Neural progenitor cell (in vitro differentiated cells): Measurements from ENCODE around the gene RAB23. TPM values are rescaled to one million over a fixed set of nuclear protein-coding genes. Genes with fewer than 3 reads are reported as not detected.
"Not testable (repeated sequence)": the region's sequence is repeated elsewhere in the genome, so short reads cannot be mapped to it uniquely, and the experiment has no call there.

Experiments
- DNase-seq: peaks from one replicate; pipeline ENCODE4 v3.0.0-alpha.2; 2016; ENCODE audit warnings: low spot score
- H2AFZ ChIP-seq: fragments of 200-600 bp; sonication (generic); replicated peaks from 2 replicates; pipeline ENCODE4 v1.6.1; 2016; ENCODE audit warnings: antibody characterized with exemption
- H3F3A ChIP-seq: fragments of 200-600 bp; sonication (generic); 2 replicates; pipeline ENCODE4 v1.6.1; 2016; ENCODE audit warnings: antibody characterized with exemption, low read depth
- H3K27ac ChIP-seq: fragments of 200-600 bp; sonication (generic); 2 replicates; pipeline ENCODE4 v1.5.1; 2016; ENCODE audit warnings: mild to moderate bottlenecking
- H3K27me3 ChIP-seq: fragments of 200-600 bp; sonication (generic); 2 replicates; pipeline ENCODE4 v1.6.1; 2016; ENCODE audit warnings: mild to moderate bottlenecking, moderate library complexity
- H3K36me3 ChIP-seq: fragments of 200-600 bp; sonication (generic); 2 replicates; pipeline ENCODE4 v1.5.1; 2016
- H3K4me1 ChIP-seq: fragments of 200-600 bp; sonication (generic); 2 replicates; pipeline ENCODE4 v1.6.1; 2016; ENCODE audit warnings: mixed run types
- H3K4me2 ChIP-seq: fragments of 200-600 bp; sonication (generic); 2 replicates; pipeline ENCODE4 v1.6.1; 2016
- H3K4me3 ChIP-seq: fragments of 200-600 bp; sonication (generic); 2 replicates; pipeline ENCODE4 v1.5.1; 2016
- H3K79me2 ChIP-seq: fragments of 200-600 bp; sonication (generic); 2 replicates; pipeline ENCODE4 v1.6.1; 2016; ENCODE audit warnings: low read depth
- H3K9ac ChIP-seq: fragments of 200-600 bp; sonication (generic); 2 replicates; pipeline ENCODE4 v1.6.1; 2016
- H3K9me3 ChIP-seq: fragments of 200-600 bp; sonication (generic); 2 replicates; pipeline ENCODE4 v1.5.1; 2016; ENCODE audit warnings: low read depth
- H4K20me1 ChIP-seq: fragments of 200-600 bp; sonication (generic); 2 replicates; pipeline ENCODE4 v1.6.1; 2016; ENCODE audit warnings: low read depth
- H3K27ac Mint-ChIP-seq: 3 replicates; pipeline ENCODE4 v1.8.0; 2021; ENCODE audit warnings: mixed read lengths
- H3K27me3 Mint-ChIP-seq: 2 replicates; pipeline ENCODE4 v1.8.0; 2022; ENCODE audit warnings: low read depth, mild to moderate bottlenecking, inconsistent platforms, moderate library complexity, mixed read lengths; ENCODE audit not compliant: insufficient read depth
- H3K36me3 Mint-ChIP-seq: 3 replicates; pipeline ENCODE4 v1.8.0; 2021; ENCODE audit warnings: mixed read lengths
- H3K4me1 Mint-ChIP-seq: 3 replicates; pipeline ENCODE4 v1.8.0; 2021; ENCODE audit warnings: mixed read lengths
- H3K4me3 Mint-ChIP-seq: 3 replicates; pipeline ENCODE4 v1.8.0; 2021; ENCODE audit warnings: mild to moderate bottlenecking, moderate library complexity, mixed read lengths
- H3K9me3 Mint-ChIP-seq: 3 replicates; pipeline ENCODE4 v1.8.0; 2020; ENCODE audit warnings: mixed read lengths
- CTCF ChIP-seq: fragments of 200-600 bp; sonication (generic); IDR thresholded peaks from 2 replicates; pipeline ENCODE4 v1.5.1; 2017; ENCODE audit warnings: antibody characterized with exemption, mild to moderate bottlenecking
- EZH2 ChIP-seq: fragments of 200-600 bp; sonication (generic); IDR thresholded peaks from 2 replicates; pipeline ENCODE4 v1.6.1; 2017; ENCODE audit warnings: antibody characterized with exemption, mild to moderate bottlenecking, moderate library complexity
- EZH2phosphoT487 ChIP-seq: fragments of 200-600 bp; sonication (generic); IDR thresholded peaks from 2 replicates; pipeline ENCODE4 v1.6.1; 2017; ENCODE audit warnings: antibody characterized with exemption
- total RNA-seq: library from RNA; depleted of rRNA; stranded (reverse); fragments of >200 nt; gene quantifications from 2 replicates; pipeline ENCODE4 v1.2.3, GENCODE V29; 2015; ENCODE audit warnings: low replicate concordance

RAB23 gene
- total RNA-seq, 1 donor from 2014 or later = 43.7 TPM

- H3K27ac Mint-ChIP-seq = no peak overlapping the region
- H3K4me3 Mint-ChIP-seq = no peak overlapping the region
- no peak for DNase-seq
- no peaks in the 10 kb centered on the region for H3K27me3 ChIP-seq
- H3K4me3 ChIP-seq = no peak overlapping the region
- H3K27ac ChIP-seq = no peak overlapping the region
- H3K4me2 ChIP-seq = no peak overlapping the region
- H3K4me1 Mint-ChIP-seq = no peaks in the 10 kb centered on the region
- H3F3A ChIP-seq = no peaks in the 10 kb centered on the region
- peaks cover 7% of the 10 kb centered on the region for H3K4me1 ChIP-seq
- no peaks in the 10 kb centered on the region for H4K20me1 ChIP-seq
- H3K36me3 ChIP-seq = no peaks in the 10 kb centered on the region
- no peaks in the 10 kb centered on the region for H3K36me3 Mint-ChIP-seq
- no peaks in the 10 kb centered on the region for H3K9me3 ChIP-seq
- H3K79me2 ChIP-seq = no peaks in the 10 kb centered on the region
- H3K27me3 Mint-ChIP-seq = peaks cover 7% of the 10 kb centered on the region
- no peak overlapping the region for H2AFZ ChIP-seq
- no peak for TF ChIP-seq CTCF
- H3K9me3 Mint-ChIP-seq = no peaks in the 10 kb centered on the region
- no peak overlapping the region for H3K9ac ChIP-seq
Measured at GRCh38 chr6:57248311-57248895, 26.3 kb upstream of the RAB23 start.

GRCh38 chr6:57247603-57248002, 25.5 kb upstream of the RAB23 start:
- no peak for TF ChIP-seq EZH2
- TF ChIP-seq CTCF = no peak
- TF ChIP-seq EZH2phosphoT487 = no peak
- Histone ChIP-seq H2AFZ (no peak overlapping the region), H4K20me1 (no peaks in the 10 kb centered on the region)

GRCh38 chr6:57246307-57246706, 24.2 kb upstream of the RAB23 start:
- Mint-ChIP-seq H3K4me1 (no peaks in the 10 kb centered on the region), H3K27ac (no peak overlapping the region), H3K36me3 (no peaks in the 10 kb centered on the region), H3K9me3 (no peaks in the 10 kb centered on the region), H3K27me3 (peaks cover 4% of the 10 kb centered on the region), H3K4me3 (no peak overlapping the region)
- H3F3A ChIP-seq = no peaks in the 10 kb centered on the region
- H3K27ac ChIP-seq = no peak overlapping the region
- no peaks in the 10 kb centered on the region for H3K9me3 ChIP-seq
- H2AFZ ChIP-seq = no peak overlapping the region
- H3K79me2 ChIP-seq = no peaks in the 10 kb centered on the region
- no peaks in the 10 kb centered on the region for H3K36me3 ChIP-seq
- no peaks in the 10 kb centered on the region for H3K4me1 ChIP-seq
- H3K27me3 ChIP-seq = no peaks in the 10 kb centered on the region
- no peaks in the 10 kb centered on the region for H4K20me1 ChIP-seq
- H3K9ac ChIP-seq = no peak overlapping the region
- TF ChIP-seq EZH2 = no peak
- no peak for TF ChIP-seq EZH2phosphoT487
- no peak overlapping the region for H3K4me3 ChIP-seq
- no peak overlapping the region for H3K4me2 ChIP-seq
- DNase-seq = no peak

More at GRCh38 chr6:57247603-57248002, 25.5 kb upstream of the RAB23 start:
- H3K4me1 Mint-ChIP-seq = no peaks in the 10 kb centered on the region
- Histone ChIP-seq H3K9ac (no peak overlapping the region), H3K36me3 (no peaks in the 10 kb centered on the region), H3K27ac (no peak overlapping the region), H3K4me2 (no peak overlapping the region), H3K4me1 (no peaks in the 10 kb centered on the region), H3K9me3 (no peaks in the 10 kb centered on the region), H3K79me2 (no peaks in the 10 kb centered on the region), H3F3A (no peaks in the 10 kb centered on the region), H3K27me3 (no peaks in the 10 kb centered on the region), H3K4me3 (no peak overlapping the region)
- H3K27ac Mint-ChIP-seq = no peak overlapping the region
- no peak overlapping the region for H3K4me3 Mint-ChIP-seq
- no peaks in the 10 kb centered on the region for H3K36me3 Mint-ChIP-seq
- H3K27me3 Mint-ChIP-seq = peaks cover 5% of the 10 kb centered on the region
- H3K9me3 Mint-ChIP-seq = no peaks in the 10 kb centered on the region
- DNase-seq = no peak

- H3K27ac Mint-ChIP-seq = no peak overlapping the region
Measured at GRCh38 chr6:57243954-57244353, 21.8 kb upstream of the RAB23 start.

GRCh38 chr6:57243526-57243925, 21.4 kb upstream of the RAB23 start:
- H3K36me3 ChIP-seq, H3K36me3 Mint-ChIP-seq, H3K4me3 ChIP-seq, H3K4me3 Mint-ChIP-seq, H3K27me3 Mint-ChIP-seq, H3K27ac ChIP-seq, H3K9me3 ChIP-seq, H3K79me2 ChIP-seq, DNase-seq, H3K27me3 ChIP-seq, H3K4me2 ChIP-seq, H3K27ac Mint-ChIP-seq, H4K20me1 ChIP-seq, H2AFZ ChIP-seq, H3F3A ChIP-seq, H3K9ac ChIP-seq, H3K9me3 Mint-ChIP-seq, H3K4me1 Mint-ChIP-seq, H3K4me1 ChIP-seq: not testable (repeated sequence)

More at GRCh38 chr6:57243954-57244353, 21.8 kb upstream of the RAB23 start:
- no peaks in the 10 kb centered on the region for H3F3A ChIP-seq
- H3K27ac ChIP-seq = no peak overlapping the region
- H3K9ac ChIP-seq = no peak overlapping the region
- no peak overlapping the region for H3K4me3 ChIP-seq
- H4K20me1 ChIP-seq = no peaks in the 10 kb centered on the region
- no peak overlapping the region for H3K4me2 ChIP-seq
- H2AFZ ChIP-seq = no peak overlapping the region
- Mint-ChIP-seq H3K9me3 (no peaks in the 10 kb centered on the region), H3K36me3 (no peaks in the 10 kb centered on the region), H3K4me1 (no peaks in the 10 kb centered on the region), H3K27me3 (peaks cover 4% of the 10 kb centered on the region), H3K4me3 (no peak overlapping the region)
- no peak for DNase-seq
- no peaks in the 10 kb centered on the region for H3K79me2 ChIP-seq
- TF ChIP-seq CTCF = no peak
- TF ChIP-seq EZH2 = no peak
- TF ChIP-seq EZH2phosphoT487 = no peak
- H3K9me3 ChIP-seq = no peaks in the 10 kb centered on the region
- H3K27me3 ChIP-seq = no peaks in the 10 kb centered on the region
- H3K4me1 ChIP-seq = no peaks in the 10 kb centered on the region
- H3K36me3 ChIP-seq = no peaks in the 10 kb centered on the region
